GM12878 (cell line): ENCODE measurements around the gene STK39. TPM values are rescaled to one million over a fixed set of nuclear protein-coding genes. Genes with fewer than 3 reads are reported as not detected.

Experiments
- ATAC-seq: fragments of 200-7000 bp; cut with Tn5 transposase; 3 replicates; pipeline ENCODE4 v1.9.1; 2020; ENCODE audit warnings: mild to moderate bottlenecking, moderate library complexity
- BruUV-seq: library from RNA; stranded (reverse); fragments of 400-500 nt; replicated peaks from 2 replicates; lab custom pipeline; 2021; lab: Mats Ljungman, UMichigan
- CTCF ChIA-PET: fragments of 300-600 bp; sonication (Branson Sonifier 250); formaldehyde crosslinking; extraction: SDS; loops from one replicate; lab custom pipeline; 2021; ENCODE audit warnings: inconsistent platforms; lab: Yijun Ruan, JAX
- POLR2A ChIA-PET: fragments of 350-600 bp; formaldehyde crosslinking; extraction: SDS; loops from one replicate; lab custom pipeline; 2021; ENCODE audit warnings: inconsistent platforms; lab: Charles Lee
- RAD21 ChIA-PET: fragments of 300-600 bp; sonication (Branson Sonifier 250); formaldehyde crosslinking; loops from one replicate; lab custom pipeline; 2023; ENCODE audit warnings: antibody characterized with exemption; ENCODE audit not compliant: unreplicated experiment; lab: Charles Lee
- SMC1A ChIA-PET: fragments of 300-600 bp; sonication (Branson Sonifier 250); formaldehyde crosslinking; loops from one replicate; lab custom pipeline; 2023; ENCODE audit not compliant: unreplicated experiment, uncharacterized antibody; lab: Charles Lee
- DNase-seq: peaks from one replicate; pipeline ENCODE4 v3.0.0-alpha.2; 2011; ENCODE audit warnings: low read depth, low spot score
- FAIRE-seq: peaks from 3 replicates; lab custom pipeline; 2011; peaks lifted over from hg19 to GRCh38; lab: Jason Lieb, UNC
- H2AFZ ChIP-seq: 2 replicates; pipeline ENCODE4 v1.6.0; 2011; ENCODE audit warnings: low read depth, low read length, control low read depth; ENCODE audit not compliant: control insufficient read depth
- H3K27ac ChIP-seq: 2 replicates; pipeline ENCODE4 v1.5.1; 2011; ENCODE audit warnings: control low read depth; ENCODE audit not compliant: control insufficient read depth, insufficient read depth
- H3K27me3 ChIP-seq, 2 experiments: replicated peaks in 1 of 2; 2 replicates each; pipeline versions ENCODE4 v1.6.0 to v1.6.1; 2011; ENCODE audit warnings: low read length in 1 of 2; ENCODE audit not compliant: control insufficient read depth in 2 of 2, insufficient read depth in 2 of 2
- H3K36me3 ChIP-seq, 2 experiments: 2 replicates each; pipeline ENCODE4 v1.5.1; 2011; ENCODE audit warnings: low read length in 1 of 2; ENCODE audit not compliant: control insufficient read depth in 2 of 2, insufficient read depth in 2 of 2
- H3K4me1 ChIP-seq: 2 replicates; pipeline ENCODE4 v1.6.1; 2011; ENCODE audit warnings: mild to moderate bottlenecking, low read length, moderate library complexity, mixed read lengths; ENCODE audit not compliant: control insufficient read depth, insufficient read depth
- H3K4me2 ChIP-seq: 2 replicates; pipeline ENCODE4 v1.6.0; 2011; ENCODE audit warnings: control low read depth; ENCODE audit not compliant: control insufficient read depth, insufficient read depth
- H3K4me3 ChIP-seq: fragments of 200-600 bp; sonication (generic); 2 replicates; pipeline ENCODE4 v1.5.1; 2016
- H3K79me2 ChIP-seq: 2 replicates; pipeline ENCODE4 v1.6.0; 2011; ENCODE audit warnings: low read length; ENCODE audit not compliant: control insufficient read depth, insufficient read depth
- H3K9ac ChIP-seq: 2 replicates; pipeline ENCODE4 v1.8.0; 2011; ENCODE audit warnings: low read length, control low read depth, mixed read lengths; ENCODE audit not compliant: control insufficient read depth, insufficient read depth
- H3K9me3 ChIP-seq: replicated peaks from 3 replicates; pipeline ENCODE4 v1.5.1; 2011; ENCODE audit warnings: mild to moderate bottlenecking, low read length; ENCODE audit not compliant: control insufficient read depth, insufficient read depth
- H4K20me1 ChIP-seq: 2 replicates; pipeline ENCODE4 v1.6.0; 2011; ENCODE audit not compliant: control insufficient read depth, insufficient read depth
- CHD4 ChIP-seq: fragments of 200-600 bp; sonication (generic); IDR thresholded peaks from 2 replicates; pipeline ENCODE4 v1.6.1; 2016; ENCODE audit warnings: mild to moderate bottlenecking
- CUX1 ChIP-seq: IDR thresholded peaks from 2 replicates; pipeline ENCODE4 v1.6.1; 2012; ENCODE audit warnings: improper control_type of control experiment, low read depth, low read length; ENCODE audit not compliant: insufficient replicate concordance
- JUNB ChIP-seq: IDR thresholded peaks from 2 replicates; pipeline ENCODE4 v1.6.1; 2016; ENCODE audit warnings: antibody characterized with exemption, mild to moderate bottlenecking
- MAX ChIP-seq: IDR thresholded peaks from 2 replicates; pipeline ENCODE4 v1.6.1; 2012; ENCODE audit warnings: low read depth, low read length, improper control_type of control experiment
- NFYA ChIP-seq: IDR thresholded peaks from 2 replicates; pipeline ENCODE4 v1.6.1; 2011; ENCODE audit warnings: low read depth, mild to moderate bottlenecking, low read length, improper control_type of control experiment, borderline replicate concordance
- NRF1 ChIP-seq: conservative IDR thresholded peaks from 2 replicates; pipeline ENCODE4 v1.6.1; 2011; ENCODE audit warnings: mild to moderate bottlenecking, low read depth, low read length, improper control_type of control experiment
- PBX3 ChIP-seq: IDR thresholded peaks from 2 replicates; pipeline ENCODE4 v1.6.1; 2011; ENCODE audit warnings: mild to moderate bottlenecking, low read depth, low read length, moderate library complexity; ENCODE audit not compliant: insufficient replicate concordance
- PKNOX1 ChIP-seq: fragments of 450-650 bp; IDR thresholded peaks from 2 replicates; pipeline ENCODE4 v1.6.1; 2016; ENCODE audit warnings: mild to moderate bottlenecking
- RAD21 ChIP-seq: IDR thresholded peaks from 2 replicates; pipeline ENCODE4 v1.6.1; 2011; ENCODE audit warnings: mild to moderate bottlenecking, low read depth, low read length, moderate library complexity; ENCODE audit not compliant: insufficient read depth
- RCOR1 ChIP-seq: conservative IDR thresholded peaks from 2 replicates; pipeline ENCODE4 v1.6.1; 2012; ENCODE audit warnings: low read depth, low read length, improper control_type of control experiment
- SREBF2 ChIP-seq: IDR thresholded peaks from 2 replicates; pipeline ENCODE4 v1.6.1; 2012; ENCODE audit warnings: mild to moderate bottlenecking, low read length
- ZNF622 ChIP-seq: fragments of 450-650 bp; IDR thresholded peaks from 2 replicates; pipeline ENCODE4 v1.6.1; 2017; ENCODE audit warnings: mild to moderate bottlenecking, inconsistent platforms
- ZZZ3 ChIP-seq: IDR thresholded peaks from 2 replicates; pipeline ENCODE4 v1.6.1; 2011; ENCODE audit warnings: low read depth; ENCODE audit not compliant: control insufficient read depth, insufficient read length
- WGBS: methylation state at CpG from one replicate; pipeline ENCODE4 v1.1.6; 2016; ENCODE audit warnings: low lambda C conversion rate; ENCODE audit not compliant: insufficient replicate concordance, insufficient coverage; ENCODE audit errors: missing lambda C conversion rate; 5-methylcytosine and 5-hydroxymethylcytosine counted together
- in situ Hi-C: fragments of 300-500 bp; cut with MboI; formaldehyde crosslinking; loops from 9 replicates; pipeline ENCODE4 v1.14.3; 2018; ENCODE audit warnings: mixed read lengths
- intact Hi-C: fragments of 100-400 bp; cut with micrococcal nuclease; formaldehyde crosslinking; loops from one replicate; pipeline ENCODE4 v1.14.2; 2022; ENCODE audit not compliant: unreplicated experiment
- polyA plus RNA-seq, 11 experiments: library from polyadenylated mRNA; depleted of rRNA in 4 of 11; unstranded in 6 of 11; stranded (reverse) in 5 of 11; fragments of >200 nt; fragmentation: Nextera tagmentation in 4 of 11; fragmentation: Illumina TruSeq in 1 of 11; extraction: Ambion mirVana in 4 of 11; extraction: Trizol in 1 of 11; gene quantifications; 1 replicate in 1 of 11; 2 replicates in 10 of 11; pipeline versions ENCODE4 v1.2.1 to v1.2.3, GENCODE V29; 2011 to 2016; ENCODE audit warnings: inconsistent platforms in 2 of 11, missing spikeins in 2 of 11, low read depth in 1 of 11
- total RNA-seq, 4 experiments: library from RNA; depleted of rRNA in 3 of 4; stranded (reverse); fragments of >200 nt in 3 of 4; fragmentation: Illumina TruSeq in 1 of 4; extraction: Trizol in 1 of 4; gene quantifications; 2 replicates each; pipeline versions ENCODE4 v1.2.1 to v1.2.3, GENCODE V29; 2013 to 2021
- TF ChIP-seq, protein P1 (sequence below), 3 experiments: IDR thresholded peaks in 2 of 3; conservative IDR thresholded peaks in 1 of 3; 2 replicates each; pipeline ENCODE4 v1.5.1; 2011; ENCODE audit warnings: low read depth in 3 of 3, low read length in 3 of 3, mild to moderate bottlenecking in 3 of 3, control low read depth in 2 of 3, moderate library complexity in 2 of 3, inconsistent platforms in 1 of 3, mixed read lengths in 1 of 3; ENCODE audit not compliant: control insufficient read depth in 2 of 3, insufficient read depth in 1 of 3; ENCODE audit errors: extremely low read depth in 1 of 3

STK39 gene
- total and polyA plus RNA-seq, 10 of the 15 experiments (the other 5 are each of a cell fraction or from before 2014, with no cell fraction given) = 0.03 to 0.21 (median 0.07) TPM; not detected in 5

GRCh38 chr2:168155046-168155445 is 92.3 kb downstream of the STK39 start:
- ChIA-PET POLR2A (no interaction called here), CTCF (interaction anchor here (0.6 kb wide), 1 partner anchor 36 kb away, joined by 3 read pairs; no protein-coding TSS in a partner anchor), SMC1A (no interaction called here), RAD21 (no interaction called here)
- Histone ChIP-seq H3K4me2 (no peak overlapping the region), H3K79me2 (no peaks in the 10 kb centered on the region), H3K4me3 (no peak overlapping the region), H3K9me3 (no peaks in the 10 kb centered on the region), H3K27me3 (peaks cover 0 to 2% of the 10 kb centered on the region in 2 experiments; a peak in 2 of 4 replicates), H3K9ac (no peak overlapping the region), H2AFZ (no peak overlapping the region), H3K27ac (no peak overlapping the region), H4K20me1 (no peaks in the 10 kb centered on the region), H3K4me1 (no peaks in the 10 kb centered on the region), H3K36me3 (no peaks in the 10 kb centered on the region)
- ATAC-seq = no peak
- FAIRE-seq = no peak
- no TSS peak for BruUV-seq
- DNase-seq = no peak
- intact Hi-C loops = no loop called here
- in situ Hi-C loops = no loop called here
- 41% methylated on average over 3 of the region's 3 CpGs for WGBS
- TF ChIP-seq SREBF2 = no peak
- TF ChIP-seq ZNF622 = no peak
- TF ChIP-seq RAD21 = no peak
- no peak for TF ChIP-seq PBX3
- TF ChIP-seq PKNOX1 = no peak
- TF ChIP-seq CUX1 = no peak
- no peak for TF ChIP-seq MAX
- TF ChIP-seq, protein P1, sequence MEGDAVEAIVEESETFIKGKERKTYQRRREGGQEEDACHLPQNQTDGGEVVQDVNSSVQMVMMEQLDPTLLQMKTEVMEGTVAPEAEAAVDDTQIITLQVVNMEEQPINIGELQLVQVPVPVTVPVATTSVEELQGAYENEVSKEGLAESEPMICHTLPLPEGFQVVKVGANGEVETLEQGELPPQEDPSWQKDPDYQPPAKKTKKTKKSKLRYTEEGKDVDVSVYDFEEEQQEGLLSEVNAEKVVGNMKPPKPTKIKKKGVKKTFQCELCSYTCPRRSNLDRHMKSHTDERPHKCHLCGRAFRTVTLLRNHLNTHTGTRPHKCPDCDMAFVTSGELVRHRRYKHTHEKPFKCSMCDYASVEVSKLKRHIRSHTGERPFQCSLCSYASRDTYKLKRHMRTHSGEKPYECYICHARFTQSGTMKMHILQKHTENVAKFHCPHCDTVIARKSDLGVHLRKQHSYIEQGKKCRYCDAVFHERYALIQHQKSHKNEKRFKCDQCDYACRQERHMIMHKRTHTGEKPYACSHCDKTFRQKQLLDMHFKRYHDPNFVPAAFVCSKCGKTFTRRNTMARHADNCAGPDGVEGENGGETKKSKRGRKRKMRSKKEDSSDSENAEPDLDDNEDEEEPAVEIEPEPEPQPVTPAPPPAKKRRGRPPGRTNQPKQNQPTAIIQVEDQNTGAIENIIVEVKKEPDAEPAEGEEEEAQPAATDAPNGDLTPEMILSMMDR (IDR thresholded peaks at IDR 0.05 in 2 of 3, conservative IDR thresholded peaks at IDR 0.05 in 1 of 3; ENCODE audit: control insufficient read depth in 2 of 3, extremely low read depth in 1 of 3, insufficient read depth in 1 of 3, low read depth in 3 of 3, low read length in 3 of 3) = no peak
- TF ChIP-seq JUNB = no peak
- TF ChIP-seq CHD4 = no peak
- no peak for TF ChIP-seq ZZZ3
- no peak for TF ChIP-seq NRF1
- TF ChIP-seq RCOR1 = no peak
- TF ChIP-seq NFYA = no peak
